ENCODE measurements around the gene TSEN54. TPM values are rescaled to one million over a fixed set of nuclear protein-coding genes. Genes with fewer than 3 reads are reported as not detected.

TSEN54 gene
- total and polyA plus RNA-seq, 4 donors: 9.1 to 15.1 (median 12.3) TPM

DNA sequence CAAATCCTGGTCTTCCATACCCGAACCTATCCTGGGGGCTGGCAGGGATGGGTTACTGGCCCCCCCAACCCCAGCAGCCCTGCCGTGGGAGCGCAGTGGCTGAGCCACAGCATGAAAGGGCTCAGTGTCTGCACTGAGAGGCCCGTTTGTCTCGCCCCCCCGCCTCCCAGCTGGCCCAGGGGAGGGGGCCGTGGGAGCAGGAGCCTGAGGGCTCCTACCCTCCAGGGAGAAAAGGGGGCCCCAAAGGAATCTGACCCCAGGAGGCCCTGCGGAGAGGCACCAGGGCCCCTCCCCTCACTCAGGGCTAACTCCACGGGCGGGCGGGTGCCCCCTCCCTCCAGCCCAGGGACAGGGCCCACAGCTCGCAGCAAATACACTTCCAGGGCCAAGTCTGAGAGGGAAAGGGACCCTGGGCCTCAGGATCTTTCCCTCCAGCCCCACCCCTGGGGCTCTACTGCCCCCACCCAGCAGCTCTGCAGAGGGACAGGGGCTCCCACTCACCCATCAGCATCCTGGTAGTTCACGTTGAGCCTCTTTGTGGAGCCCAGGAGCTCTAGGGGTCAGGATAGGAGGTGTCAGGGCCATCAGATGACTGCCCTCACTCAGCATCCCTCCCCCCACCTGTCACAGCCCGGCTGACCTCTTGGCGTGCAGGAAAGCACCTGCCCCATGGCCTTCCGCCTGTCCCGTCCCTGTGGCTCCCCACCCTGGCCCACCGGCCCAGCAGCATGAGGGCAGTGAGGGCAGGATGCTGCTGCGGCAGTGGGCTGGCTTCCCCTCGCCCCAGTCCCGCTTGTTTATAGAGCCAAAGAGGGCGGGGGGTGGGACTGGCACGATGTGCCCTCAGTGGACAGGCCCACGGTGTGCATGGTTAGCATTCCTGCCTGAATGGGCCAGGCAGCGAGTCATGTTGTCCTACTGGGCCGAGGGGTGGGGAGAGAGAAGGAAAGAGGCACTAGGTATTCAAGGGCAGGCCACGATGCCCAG lies 8.3 kb upstream of the TSEN54 start (continued):
- TF ChIP-seq, protein P1, sequence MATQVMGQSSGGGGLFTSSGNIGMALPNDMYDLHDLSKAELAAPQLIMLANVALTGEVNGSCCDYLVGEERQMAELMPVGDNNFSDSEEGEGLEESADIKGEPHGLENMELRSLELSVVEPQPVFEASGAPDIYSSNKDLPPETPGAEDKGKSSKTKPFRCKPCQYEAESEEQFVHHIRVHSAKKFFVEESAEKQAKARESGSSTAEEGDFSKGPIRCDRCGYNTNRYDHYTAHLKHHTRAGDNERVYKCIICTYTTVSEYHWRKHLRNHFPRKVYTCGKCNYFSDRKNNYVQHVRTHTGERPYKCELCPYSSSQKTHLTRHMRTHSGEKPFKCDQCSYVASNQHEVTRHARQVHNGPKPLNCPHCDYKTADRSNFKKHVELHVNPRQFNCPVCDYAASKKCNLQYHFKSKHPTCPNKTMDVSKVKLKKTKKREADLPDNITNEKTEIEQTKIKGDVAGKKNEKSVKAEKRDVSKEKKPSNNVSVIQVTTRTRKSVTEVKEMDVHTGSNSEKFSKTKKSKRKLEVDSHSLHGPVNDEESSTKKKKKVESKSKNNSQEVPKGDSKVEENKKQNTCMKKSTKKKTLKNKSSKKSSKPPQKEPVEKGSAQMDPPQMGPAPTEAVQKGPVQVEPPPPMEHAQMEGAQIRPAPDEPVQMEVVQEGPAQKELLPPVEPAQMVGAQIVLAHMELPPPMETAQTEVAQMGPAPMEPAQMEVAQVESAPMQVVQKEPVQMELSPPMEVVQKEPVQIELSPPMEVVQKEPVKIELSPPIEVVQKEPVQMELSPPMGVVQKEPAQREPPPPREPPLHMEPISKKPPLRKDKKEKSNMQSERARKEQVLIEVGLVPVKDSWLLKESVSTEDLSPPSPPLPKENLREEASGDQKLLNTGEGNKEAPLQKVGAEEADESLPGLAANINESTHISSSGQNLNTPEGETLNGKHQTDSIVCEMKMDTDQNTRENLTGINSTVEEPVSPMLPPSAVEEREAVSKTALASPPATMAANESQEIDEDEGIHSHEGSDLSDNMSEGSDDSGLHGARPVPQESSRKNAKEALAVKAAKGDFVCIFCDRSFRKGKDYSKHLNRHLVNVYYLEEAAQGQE (IDR thresholded peaks at IDR 0.05): no peak

DNA sequence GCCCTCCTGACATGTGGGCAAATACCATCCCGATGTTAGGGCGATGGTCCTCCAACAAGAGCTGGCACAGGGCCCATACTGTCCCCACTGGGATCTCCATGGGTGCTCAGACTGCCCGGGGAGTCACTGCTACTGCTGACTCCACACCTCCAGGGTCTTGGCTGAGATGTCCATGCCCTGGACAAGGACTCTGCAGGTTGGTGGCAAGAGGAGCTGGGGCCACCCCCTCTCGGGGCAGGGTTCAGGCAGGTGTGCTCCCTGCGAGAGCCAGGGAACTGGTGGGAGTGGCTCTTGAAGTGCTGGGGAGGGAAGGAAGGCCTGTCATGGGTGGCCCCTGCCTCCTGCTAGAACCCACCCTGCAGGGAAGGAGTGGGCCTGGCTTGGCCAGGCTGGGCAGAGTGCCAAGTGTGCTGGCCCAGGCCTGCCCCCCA lies 7.4 kb upstream of the TSEN54 start:
- Histone ChIP-seq H3K27ac (ENCODE audit: low read depth in 1 of 2, low read length in 2 of 2) (peak overlapping the region; percentile 1 to 34), H3K9ac (ENCODE audit: low read depth in 1 of 2, low read length in 2 of 2) (no peak overlapping the region), H3K36me3 (ENCODE audit: control insufficient read depth in 4 of 4, insufficient read depth in 3 of 4, low read depth in 1 of 4, low read length in 3 of 4) (peaks cover 0 to 15% (median 5%) of the 10 kb centered on the region in 4 donors), H3K27me3 (ENCODE audit: control insufficient read depth in 4 of 4, insufficient read depth in 4 of 4, low read length in 3 of 4) (no peaks in the 10 kb centered on the region), H3K9me3 (ENCODE audit: control insufficient read depth in 4 of 4, low read length in 3 of 4) (no peaks in the 10 kb centered on the region), H3K4me3 (ENCODE audit: low read depth in 1 of 3, low read length in 3 of 3) (no peak overlapping the region), H3K4me1 (ENCODE audit: control insufficient read depth in 4 of 4, insufficient read depth in 4 of 4, low read length in 3 of 4) (peaks cover 14 to 64% (median 51%) of the 10 kb centered on the region in 4 donors)
- 69% methylated on average over 5 of the region's 5 CpGs for WGBS
- no peak for DNase-seq (ENCODE audit: low spot score)
- TF ChIP-seq, protein P2, sequence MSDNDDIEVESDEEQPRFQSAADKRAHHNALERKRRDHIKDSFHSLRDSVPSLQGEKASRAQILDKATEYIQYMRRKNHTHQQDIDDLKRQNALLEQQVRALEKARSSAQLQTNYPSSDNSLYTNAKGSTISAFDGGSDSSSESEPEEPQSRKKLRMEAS (IDR thresholded peaks at IDR 0.05): no peak
- no peak for TF ChIP-seq YY1 (IDR thresholded peaks at IDR 0.05)
- TF ChIP-seq HNF4A (conservative IDR thresholded peaks at IDR 0.05): no peak
- no peak for TF ChIP-seq NR2F2 (IDR thresholded peaks at IDR 0.05)
- no peak for TF ChIP-seq EGR1 (IDR thresholded peaks at IDR 0.05; ENCODE audit: low read depth in 2 of 2)
- TF ChIP-seq JUND (IDR thresholded peaks at IDR 0.05): no peak
- TF ChIP-seq, protein P3, sequence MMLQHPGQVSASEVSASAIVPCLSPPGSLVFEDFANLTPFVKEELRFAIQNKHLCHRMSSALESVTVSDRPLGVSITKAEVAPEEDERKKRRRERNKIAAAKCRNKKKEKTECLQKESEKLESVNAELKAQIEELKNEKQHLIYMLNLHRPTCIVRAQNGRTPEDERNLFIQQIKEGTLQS (IDR thresholded peaks at IDR 0.05): no peak
- TF ChIP-seq GABPA (IDR thresholded peaks at IDR 0.05 in 1 of 2, conservative IDR thresholded peaks at IDR 0.05 in 1 of 2): no peak
- TF ChIP-seq, protein P4, sequence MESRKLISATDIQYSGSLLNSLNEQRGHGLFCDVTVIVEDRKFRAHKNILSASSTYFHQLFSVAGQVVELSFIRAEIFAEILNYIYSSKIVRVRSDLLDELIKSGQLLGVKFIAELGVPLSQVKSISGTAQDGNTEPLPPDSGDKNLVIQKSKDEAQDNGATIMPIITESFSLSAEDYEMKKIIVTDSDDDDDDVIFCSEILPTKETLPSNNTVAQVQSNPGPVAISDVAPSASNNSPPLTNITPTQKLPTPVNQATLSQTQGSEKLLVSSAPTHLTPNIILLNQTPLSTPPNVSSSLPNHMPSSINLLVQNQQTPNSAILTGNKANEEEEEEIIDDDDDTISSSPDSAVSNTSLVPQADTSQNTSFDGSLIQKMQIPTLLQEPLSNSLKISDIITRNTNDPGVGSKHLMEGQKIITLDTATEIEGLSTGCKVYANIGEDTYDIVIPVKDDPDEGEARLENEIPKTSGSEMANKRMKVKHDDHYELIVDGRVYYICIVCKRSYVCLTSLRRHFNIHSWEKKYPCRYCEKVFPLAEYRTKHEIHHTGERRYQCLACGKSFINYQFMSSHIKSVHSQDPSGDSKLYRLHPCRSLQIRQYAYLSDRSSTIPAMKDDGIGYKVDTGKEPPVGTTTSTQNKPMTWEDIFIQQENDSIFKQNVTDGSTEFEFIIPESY (IDR thresholded peaks at IDR 0.05): no peak
- TF ChIP-seq, protein P1 (IDR thresholded peaks at IDR 0.05): no peak
- no peak for TF ChIP-seq FOXA2 (IDR thresholded peaks at IDR 0.05)
- TF ChIP-seq, protein P5, sequence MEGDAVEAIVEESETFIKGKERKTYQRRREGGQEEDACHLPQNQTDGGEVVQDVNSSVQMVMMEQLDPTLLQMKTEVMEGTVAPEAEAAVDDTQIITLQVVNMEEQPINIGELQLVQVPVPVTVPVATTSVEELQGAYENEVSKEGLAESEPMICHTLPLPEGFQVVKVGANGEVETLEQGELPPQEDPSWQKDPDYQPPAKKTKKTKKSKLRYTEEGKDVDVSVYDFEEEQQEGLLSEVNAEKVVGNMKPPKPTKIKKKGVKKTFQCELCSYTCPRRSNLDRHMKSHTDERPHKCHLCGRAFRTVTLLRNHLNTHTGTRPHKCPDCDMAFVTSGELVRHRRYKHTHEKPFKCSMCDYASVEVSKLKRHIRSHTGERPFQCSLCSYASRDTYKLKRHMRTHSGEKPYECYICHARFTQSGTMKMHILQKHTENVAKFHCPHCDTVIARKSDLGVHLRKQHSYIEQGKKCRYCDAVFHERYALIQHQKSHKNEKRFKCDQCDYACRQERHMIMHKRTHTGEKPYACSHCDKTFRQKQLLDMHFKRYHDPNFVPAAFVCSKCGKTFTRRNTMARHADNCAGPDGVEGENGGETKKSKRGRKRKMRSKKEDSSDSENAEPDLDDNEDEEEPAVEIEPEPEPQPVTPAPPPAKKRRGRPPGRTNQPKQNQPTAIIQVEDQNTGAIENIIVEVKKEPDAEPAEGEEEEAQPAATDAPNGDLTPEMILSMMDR (IDR thresholded peaks at IDR 0.05; ENCODE audit: low read depth, low read length, missing input control): no peak
- no peak for TF ChIP-seq RXRA (IDR thresholded peaks at IDR 0.05)
- TF ChIP-seq SP1 (IDR thresholded peaks at IDR 0.05): no peak
- TF ChIP-seq HNF4G (IDR thresholded peaks at IDR 0.05): no peak
- no peak for TF ChIP-seq RAD21 (IDR thresholded peaks at IDR 0.05)
- TF ChIP-seq FOXA1 (IDR thresholded peaks at IDR 0.05): no peak
